HG03571 (cell line): ENCODE results near the gene NAA60.

Source experiments
- ATAC-seq: cut with Tn5 transposase; IDR thresholded peaks from one replicate; pipeline ENCODE4 v1.9.1; 2021; ENCODE audit not compliant: unreplicated experiment

Gene NAA60

GRCh38 chr16:3536271-3536731, 92.8 kb downstream of the NAA60 start:
- no peak for ATAC-seq
